Prostate gland (tissue), 2 donors: Measurements from ENCODE around the gene EID2B.

Source experiments
- CTCF ChIP-seq, 4 experiments: fragments of 200-600 bp in 2 of 4; fragments of 450-650 bp in 2 of 4; sonication (generic) in 2 of 4; IDR thresholded peaks; 1 replicate in 3 of 4; 2 replicates in 1 of 4; pipeline ENCODE4 v1.5.1; 2016 to 2019; ENCODE audit warnings: antibody characterized with exemption in 4 of 4, mild to moderate bottlenecking in 2 of 4, moderate library complexity in 2 of 4
- POLR2A ChIP-seq: fragments of 450-650 bp; IDR thresholded peaks from one replicate; pipeline ENCODE4 v1.6.1; 2016; ENCODE audit warnings: antibody characterized with exemption, mild to moderate bottlenecking
- POLR2AphosphoS5 ChIP-seq: sonication (generic); formaldehyde crosslinking; IDR thresholded peaks from one replicate; pipeline ENCODE4 v1.6.1; 2017; ENCODE audit warnings: antibody characterized with exemption

- TF ChIP-seq CTCF (IDR thresholded peaks at IDR 0.05) = no peak
- TF ChIP-seq POLR2A = no peak
- no peak for TF ChIP-seq POLR2AphosphoS5
Measured at GRCh38 chr19:39483141-39483540, 49.5 kb downstream of the EID2B start.
